Ecto neural progenitor cell (in vitro differentiated cells): ENCODE results near the gene LTB4R.
"Not testable (repeated sequence)": the region's sequence is repeated elsewhere in the genome, so short reads cannot be mapped to it uniquely, and the experiment has no call there.

Experiments used
- DNase-seq: peaks from one replicate; pipeline ENCODE4 v3.0.0-alpha.2; 2018; ENCODE audit warnings: low spot score

The LTB4R gene

GRCh38 chr14:24343795-24344660 lies 32.7 kb downstream of the LTB4R start:
- DNase-seq, result no peak

- DNase-seq, result no peak
These were observed 35.8 kb downstream of the LTB4R start for GRCh38 chr14:24347134-24347533.

GRCh38 chr14:24348186-24348585 lies 36.9 kb downstream of the LTB4R start:
- DNase-seq, result no peak

- DNase-seq, result no peak
These were observed 38.4 kb downstream of the LTB4R start for GRCh38 chr14:24349742-24350141.

- no peak for DNase-seq
These were observed 40.2 kb downstream of the LTB4R start for GRCh38 chr14:24351517-24351916.

- no peak for DNase-seq
These were observed 42.5 kb downstream of the LTB4R start for GRCh38 chr14:24353559-24354481.

- DNase-seq, result not testable (repeated sequence)
These were observed 43.2 kb downstream of the LTB4R start for GRCh38 chr14:24354482-24354825.

GRCh38 chr14:24355009-24355408 lies 43.7 kb downstream of the LTB4R start:
- DNase-seq, result no peak

- DNase-seq, result no peak
These were observed 44.9 kb downstream of the LTB4R start for GRCh38 chr14:24356208-24356607.

- no peak for DNase-seq
These were observed 49.0 kb downstream of the LTB4R start for GRCh38 chr14:24360281-24360680.

- no peak for DNase-seq
These were observed 50.0 kb downstream of the LTB4R start for GRCh38 chr14:24361326-24361725.

- DNase-seq, result no peak
These were observed 51.1 kb downstream of the LTB4R start for GRCh38 chr14:24362241-24362960.

GRCh38 chr14:24363401-24363800 lies 52.1 kb downstream of the LTB4R start:
- no peak for DNase-seq

GRCh38 chr14:24364841-24365240 lies 53.5 kb downstream of the LTB4R start:
- DNase-seq, result no peak

- DNase-seq, result peak; percentile 92
These were observed 54.5 kb downstream of the LTB4R start for GRCh38 chr14:24365600-24366412.

GRCh38 chr14:24366413-24366720 lies 55.1 kb downstream of the LTB4R start:
- no peak for DNase-seq

- peak; percentile 93 for DNase-seq
These were observed 55.6 kb downstream of the LTB4R start for GRCh38 chr14:24366721-24367513.
